ENCODE data around the gene NSRP1.

NSRP1 gene

GRCh38 chr17:30230596-30231125 lies 114.0 kb downstream of the NSRP1 start:
- no peak for TF ChIP-seq ZNF274 (IDR thresholded peaks at IDR 0.05; ENCODE audit: low read depth, low read length)

DNA sequence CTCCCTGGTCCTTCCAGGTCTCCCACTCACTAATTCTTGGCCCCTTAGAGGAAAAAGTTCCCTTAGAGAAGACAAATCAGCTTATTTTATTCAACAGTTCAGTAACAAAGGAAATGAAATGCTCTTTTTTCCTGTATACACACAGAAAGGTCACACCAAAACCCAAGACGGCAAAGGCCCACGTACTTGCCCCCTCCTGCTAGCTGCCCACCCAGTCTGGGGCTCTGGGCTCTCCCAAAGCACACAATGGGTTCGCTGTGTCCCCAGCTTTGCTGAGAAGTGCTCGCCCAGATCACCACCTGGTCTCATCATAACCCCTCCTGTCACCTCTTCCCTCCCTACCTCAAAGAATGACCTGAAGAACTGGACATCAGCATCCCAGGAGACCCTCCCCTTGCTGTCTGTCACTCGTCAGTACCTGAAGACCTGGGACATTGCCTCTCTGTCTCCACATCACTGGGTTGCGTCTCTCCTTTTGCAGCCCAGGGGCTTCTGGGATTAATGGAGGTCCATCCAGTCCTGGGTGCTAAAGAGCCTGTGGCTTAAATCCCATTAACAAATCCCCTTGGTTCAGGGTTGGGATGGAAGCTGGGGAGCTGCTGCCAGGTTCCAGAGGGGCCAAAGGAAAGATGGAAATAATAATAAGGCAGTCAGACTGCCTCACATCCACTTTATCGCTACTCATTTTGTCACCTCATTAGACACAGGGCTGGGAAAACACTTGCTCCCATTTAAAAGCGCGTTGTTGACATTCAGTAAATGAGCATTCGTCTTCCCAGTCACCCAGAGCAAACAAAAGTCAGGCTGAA lies 115.6 kb downstream of the NSRP1 start:
- no peak for TF ChIP-seq ZNF274 (IDR thresholded peaks at IDR 0.05; ENCODE audit: low read depth, low read length)
- no peak overlapping the region for H3K4me3 ChIP-seq (ENCODE audit: low read length)

More at GRCh38 chr17:30230596-30231125, 114.0 kb downstream of the NSRP1 start:
- no peak overlapping the region for H3K4me3 ChIP-seq (ENCODE audit: low read length)

- no peak for TF ChIP-seq ZNF274 (IDR thresholded peaks at IDR 0.05; ENCODE audit: low read depth, low read length)
Measured at GRCh38 chr17:30232824-30233427, 116.3 kb downstream of the NSRP1 start.

DNA sequence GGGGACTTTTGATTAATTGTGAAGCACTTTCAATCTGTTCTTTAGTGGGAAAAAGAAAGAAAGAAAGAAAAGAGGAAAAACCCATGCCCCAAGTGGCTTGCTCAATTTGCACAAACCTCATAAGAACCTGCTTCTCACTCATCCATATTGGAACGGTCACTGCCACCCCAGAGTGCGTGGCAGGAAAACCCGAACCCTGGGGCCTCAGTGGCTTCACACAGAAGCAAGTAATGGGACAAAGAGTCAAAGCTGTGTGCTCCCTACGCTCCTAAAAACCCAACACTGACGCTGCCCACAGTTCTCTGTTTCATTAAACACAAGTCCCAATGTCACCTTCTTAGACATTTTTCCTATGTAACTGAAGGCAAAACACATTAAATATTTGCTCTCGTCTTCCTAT lies 117.7 kb downstream of the NSRP1 start:
- no peak for TF ChIP-seq ZNF274 (IDR thresholded peaks at IDR 0.05; ENCODE audit: low read depth, low read length)
- H3K4me3 ChIP-seq (ENCODE audit: low read length), result no peak overlapping the region

More at GRCh38 chr17:30232824-30233427, 116.3 kb downstream of the NSRP1 start:
- H3K4me3 ChIP-seq (ENCODE audit: low read length), result no peak overlapping the region

GRCh38 chr17:30234964-30235363 lies 118.3 kb downstream of the NSRP1 start:
- H3K4me3 ChIP-seq (ENCODE audit: low read length), result peak overlapping the region; percentile 45; the same call in 1 of the 2 replicates
- no peak for TF ChIP-seq ZNF274 (IDR thresholded peaks at IDR 0.05; ENCODE audit: low read depth, low read length)

GRCh38 chr17:30235386-30236296 lies 119.0 kb downstream of the NSRP1 start, which contains the start of gene SLC6A4:
TSS of gene SLC6A4 (minus strand) at chr17:30235697. CDS start at chr17:30221958, 13,739 bp downstream.
- H3K4me3 ChIP-seq (ENCODE audit: low read length), result peak within 1 kb of the TSS; percentile 45; the same call in 1 of the 2 replicates
- no peak for TF ChIP-seq ZNF274 (IDR thresholded peaks at IDR 0.05; ENCODE audit: low read depth, low read length)
